Neuronal stem cell (in vitro differentiated cells): ENCODE measurements around the gene HEXIM2.

Experiments
- DNase-seq: peaks from one replicate; pipeline ENCODE4 v3.0.0-alpha.2; 2013; ENCODE audit warnings: low spot score
- H2AFZ ChIP-seq: one replicate; pipeline ENCODE4 v1.6.1; 2013; ENCODE audit warnings: mild to moderate bottlenecking, low read length, inconsistent platforms
- H2AK5ac ChIP-seq: 2 replicates; pipeline ENCODE4 v1.6.1; 2013; ENCODE audit warnings: low read depth, mild to moderate bottlenecking, inconsistent platforms, low read length, moderate library complexity, mixed read lengths
- H2BK120ac ChIP-seq: 2 replicates; pipeline ENCODE4 v1.6.1; 2013; ENCODE audit warnings: low read depth, mild to moderate bottlenecking, inconsistent platforms, low read length, moderate library complexity, mixed read lengths
- H2BK12ac ChIP-seq: one replicate; pipeline ENCODE4 v1.6.1; 2013; ENCODE audit warnings: low read length, inconsistent platforms
- H2BK15ac ChIP-seq: 2 replicates; pipeline ENCODE4 v1.6.1; 2013; ENCODE audit warnings: mild to moderate bottlenecking, low read length, inconsistent platforms, mixed read lengths
- H2BK5ac ChIP-seq: one replicate; pipeline ENCODE4 v1.6.1; 2013; ENCODE audit warnings: inconsistent platforms, mild to moderate bottlenecking, low read length, moderate library complexity
- H3K14ac ChIP-seq: one replicate; pipeline ENCODE4 v1.6.1; 2013; ENCODE audit warnings: low read length, inconsistent platforms
- H3K18ac ChIP-seq: 2 replicates; pipeline ENCODE4 v1.6.1; 2013; ENCODE audit warnings: low read length, inconsistent platforms
- H3K23ac ChIP-seq: 2 replicates; pipeline ENCODE4 v1.6.1; 2013; ENCODE audit warnings: low read depth, mild to moderate bottlenecking, mixed read lengths, low read length, inconsistent platforms; ENCODE audit not compliant: poor library complexity
- H3K27ac ChIP-seq: replicated peaks from 3 replicates; pipeline ENCODE4 v1.5.1; 2013; ENCODE audit warnings: low read length, inconsistent platforms
- H3K27me3 ChIP-seq, 3 experiments: 2 replicates each; pipeline ENCODE4 v1.6.1; 2013; ENCODE audit warnings: low read length in 3 of 3, mild to moderate bottlenecking in 2 of 3, inconsistent platforms in 1 of 3, low read depth in 1 of 3, mixed read lengths in 1 of 3, moderate library complexity in 1 of 3; ENCODE audit not compliant: control insufficient read depth in 3 of 3, insufficient read depth in 3 of 3
- H3K36me3 ChIP-seq, 2 donors: replicated peaks in 1 of 2; 2 replicates each; pipeline ENCODE4 v1.6.1; 2013; ENCODE audit warnings: low read length in 2 of 2; ENCODE audit not compliant: control insufficient read depth in 2 of 2, insufficient read depth in 2 of 2
- H3K4ac ChIP-seq: 2 replicates; pipeline ENCODE4 v1.6.1; 2013; ENCODE audit warnings: inconsistent platforms, mild to moderate bottlenecking, low read length, moderate library complexity
- H3K4me1 ChIP-seq, 2 donors: 1 replicate in 1 of 2; 2 replicates in 1 of 2; pipeline ENCODE4 v1.6.1; 2013; ENCODE audit warnings: low read length in 2 of 2, low read depth in 1 of 2; ENCODE audit not compliant: control insufficient read depth in 2 of 2, insufficient read depth in 1 of 2
- H3K4me2 ChIP-seq: one replicate; pipeline ENCODE4 v1.6.1; 2013; ENCODE audit warnings: mild to moderate bottlenecking, low read length, inconsistent platforms; ENCODE audit not compliant: insufficient read depth, poor library complexity, severe bottlenecking
- H3K4me3 ChIP-seq, 2 donors: 2 replicates each; pipeline ENCODE4 v1.5.1; 2013; ENCODE audit warnings: low read length in 2 of 2, mild to moderate bottlenecking in 2 of 2, inconsistent platforms in 1 of 2, moderate library complexity in 1 of 2
- H3K79me1 ChIP-seq: one replicate; pipeline ENCODE4 v1.6.1; 2013; ENCODE audit warnings: low read depth, mild to moderate bottlenecking, inconsistent platforms, low read length, moderate library complexity
- H3K9ac ChIP-seq: one replicate; pipeline ENCODE4 v1.6.1; 2013; ENCODE audit warnings: mild to moderate bottlenecking, low read depth, low read length, inconsistent platforms; ENCODE audit not compliant: poor library complexity
- H3K9me3 ChIP-seq, 2 donors: replicated peaks in 1 of 2; 2 replicates each; pipeline versions ENCODE3 to v1.6.1; 2013; ENCODE audit warnings: low read length in 2 of 2, mild to moderate bottlenecking in 2 of 2, inconsistent platforms in 1 of 2, low read depth in 1 of 2, mixed read lengths in 1 of 2, moderate library complexity in 1 of 2; ENCODE audit not compliant: control insufficient read depth in 2 of 2, insufficient read depth in 1 of 2
- H4K8ac ChIP-seq: one replicate; pipeline ENCODE4 v1.6.1; 2013; ENCODE audit warnings: low read depth, mild to moderate bottlenecking, inconsistent platforms, low read length, moderate library complexity
- H4K91ac ChIP-seq: one replicate; pipeline ENCODE4 v1.6.1; 2013; ENCODE audit warnings: low read length, low read depth, mild to moderate bottlenecking, inconsistent platforms; ENCODE audit not compliant: poor library complexity
- WGBS, 2 donors: extraction: QIAGEN DNeasy Blood & Tissue Kit; methylation state at CpG; one replicate each; pipeline ENCODE4 v1.1.7; 2013; ENCODE audit warnings: missing lambda C conversion rate in 2 of 2, mixed read lengths in 1 of 2; ENCODE audit not compliant: insufficient read length in 2 of 2, insufficient replicate concordance in 1 of 2; ENCODE audit errors: extremely low coverage in 2 of 2; 5-methylcytosine and 5-hydroxymethylcytosine counted together

The HEXIM2 gene

DNA sequence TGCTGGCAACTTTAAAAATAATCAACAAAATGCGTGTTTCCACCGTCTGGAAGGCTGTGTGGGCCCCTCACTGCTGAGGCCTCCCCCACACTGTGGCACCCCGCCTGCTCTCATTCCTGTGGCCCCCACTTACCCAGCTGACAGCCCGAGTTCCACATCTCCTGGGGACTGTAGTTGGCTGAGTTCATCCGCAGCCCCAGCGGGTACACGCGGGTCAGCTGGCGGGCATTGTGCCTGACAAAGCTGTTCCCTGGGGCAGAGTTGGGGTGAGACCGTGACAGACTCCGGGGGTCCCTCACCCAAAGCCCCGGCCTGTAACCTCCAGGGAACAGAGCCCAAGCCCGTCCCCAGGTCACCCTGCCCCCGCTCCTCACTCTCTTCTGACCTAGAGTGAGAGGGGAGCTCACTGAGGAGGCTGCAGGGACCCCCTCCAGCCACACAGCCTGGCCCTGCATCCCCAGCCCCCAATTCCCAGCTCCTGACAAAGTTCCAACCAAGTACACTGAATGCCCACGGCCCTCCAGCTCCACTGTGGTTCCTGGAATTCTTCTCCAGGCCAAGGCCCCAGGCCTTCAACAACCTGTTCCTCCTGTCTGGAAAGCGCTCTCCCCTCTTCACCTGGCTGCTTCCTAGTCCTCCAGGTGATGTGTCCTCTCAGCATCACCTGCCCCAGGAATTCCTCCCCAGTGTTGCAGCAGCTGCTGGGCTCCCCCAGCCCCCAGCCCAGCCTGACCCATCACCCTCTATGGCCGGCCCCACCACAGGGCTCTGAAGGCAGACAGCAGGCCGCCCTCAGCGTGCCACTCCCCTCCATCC, 47.4 kb upstream of the HEXIM2 start:
- Histone ChIP-seq H3K14ac (peak overlapping the region; percentile 31), H2AK5ac (peak overlapping the region; percentile 1), H3K18ac (peak overlapping the region; percentile 38), H3K9ac (no peak overlapping the region), H2BK120ac (no peak overlapping the region), H2BK15ac (no peak overlapping the region), H2BK5ac (no peak overlapping the region), H3K9me3 (peaks cover 0 to 2% of the 10 kb centered on the region in 2 donors), H4K91ac (no peak overlapping the region), H3K4me1 (peaks cover 0 to 10% of the 10 kb centered on the region in 2 donors), H3K27me3 (no peaks in the 10 kb centered on the region), H2AFZ (no peak overlapping the region), H3K36me3 (peaks cover 0 to under 1% of the 10 kb centered on the region in 2 donors), H3K4me3 (no peak overlapping the region), H3K4ac (no peak overlapping the region), H3K27ac (no peak overlapping the region), H3K4me2 (no peak overlapping the region), H2BK12ac (no peak overlapping the region), H4K8ac (no peak overlapping the region), H3K23ac (peak overlapping the region; percentile 85), H3K79me1 (no peaks in the 10 kb centered on the region)
- no CpG with 5 or more reads among the region's 19 CpGs for WGBS, 2 donors
- DNase-seq = no peak

GRCh38 chr17:45115015-45115625, 46.6 kb upstream of the HEXIM2 start:
- no CpG with 5 or more reads among the region's 26 CpGs for WGBS, 2 donors

DNA sequence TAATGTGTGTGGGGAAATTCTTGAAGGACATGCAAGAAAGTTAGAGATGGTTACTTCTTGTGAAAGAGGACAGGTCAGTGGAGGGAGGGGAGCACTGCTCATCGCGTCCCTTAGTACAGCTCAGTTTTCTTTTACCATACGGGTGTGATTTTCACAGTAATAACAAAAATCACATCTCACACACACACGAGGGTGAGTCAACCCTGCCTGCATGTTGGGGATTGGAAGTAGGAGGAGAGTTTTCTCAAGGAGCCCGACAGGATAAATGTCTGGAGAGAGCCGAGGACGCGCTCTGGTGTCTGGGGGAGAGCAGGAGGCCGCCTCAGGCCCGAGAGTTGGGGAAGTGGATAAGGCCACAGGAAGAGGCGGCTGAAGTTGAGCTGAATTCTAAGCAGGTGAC, 45.8 kb upstream of the HEXIM2 start:
- no peak overlapping the region for H2BK120ac ChIP-seq
- no peak overlapping the region for H2BK15ac ChIP-seq
- no peak overlapping the region for H3K27ac ChIP-seq
- H3K9ac ChIP-seq = no peak overlapping the region
- peaks cover 0 to 10% of the 10 kb centered on the region in 2 donors for H3K4me1 ChIP-seq
- H3K9me3 ChIP-seq = peaks cover 0 to 2% of the 10 kb centered on the region in 2 donors
- H3K27me3 ChIP-seq = no peaks in the 10 kb centered on the region
- no peak overlapping the region for H3K4ac ChIP-seq
- H2AK5ac ChIP-seq = peak overlapping the region; percentile 56
- H4K8ac ChIP-seq = no peak overlapping the region
- no peak overlapping the region for H3K4me3 ChIP-seq
- H2BK12ac ChIP-seq = no peak overlapping the region
- DNase-seq = no peak
- no peak overlapping the region for H3K4me2 ChIP-seq
- no CpG with 5 or more reads among the region's 11 CpGs for WGBS, 2 donors
- H3K18ac ChIP-seq = peak overlapping the region; percentile 8
- H2AFZ ChIP-seq = no peak overlapping the region
- no peaks in the 10 kb centered on the region for H3K79me1 ChIP-seq
- H3K36me3 ChIP-seq = no peaks in the 10 kb centered on the region
- no peak overlapping the region for H3K23ac ChIP-seq
- no peak overlapping the region for H2BK5ac ChIP-seq
- no peak overlapping the region for H4K91ac ChIP-seq
- H3K14ac ChIP-seq = no peak overlapping the region

More at GRCh38 chr17:45115015-45115625, 46.6 kb upstream of the HEXIM2 start:
- H2BK15ac ChIP-seq = no peak overlapping the region
- no peak overlapping the region for H4K8ac ChIP-seq
- DNase-seq = no peak
- H3K4me2 ChIP-seq = no peak overlapping the region
- no peak overlapping the region for H3K9ac ChIP-seq
- H3K4me3 ChIP-seq = no peak overlapping the region
- H2BK120ac ChIP-seq = no peak overlapping the region
- no peak overlapping the region for H4K91ac ChIP-seq
- peak overlapping the region; percentile 63 for H3K23ac ChIP-seq
- no peaks in the 10 kb centered on the region for H3K36me3 ChIP-seq
- no peak overlapping the region for H2AFZ ChIP-seq
- H3K9me3 ChIP-seq = peaks cover 0 to 2% of the 10 kb centered on the region in 2 donors
- no peaks in the 10 kb centered on the region for H3K27me3 ChIP-seq
- peak overlapping the region; percentile 92 for H3K14ac ChIP-seq
- no peak overlapping the region for H3K4ac ChIP-seq
- H3K18ac ChIP-seq = peak overlapping the region; percentile 76
- H3K27ac ChIP-seq = no peak overlapping the region
- H2BK12ac ChIP-seq = peak overlapping the region; percentile 41
- H2AK5ac ChIP-seq = peak overlapping the region; percentile 1
- H2BK5ac ChIP-seq = no peak overlapping the region
- peaks cover 0 to 10% of the 10 kb centered on the region in 2 donors for H3K4me1 ChIP-seq
- H3K79me1 ChIP-seq = no peaks in the 10 kb centered on the region

DNA sequence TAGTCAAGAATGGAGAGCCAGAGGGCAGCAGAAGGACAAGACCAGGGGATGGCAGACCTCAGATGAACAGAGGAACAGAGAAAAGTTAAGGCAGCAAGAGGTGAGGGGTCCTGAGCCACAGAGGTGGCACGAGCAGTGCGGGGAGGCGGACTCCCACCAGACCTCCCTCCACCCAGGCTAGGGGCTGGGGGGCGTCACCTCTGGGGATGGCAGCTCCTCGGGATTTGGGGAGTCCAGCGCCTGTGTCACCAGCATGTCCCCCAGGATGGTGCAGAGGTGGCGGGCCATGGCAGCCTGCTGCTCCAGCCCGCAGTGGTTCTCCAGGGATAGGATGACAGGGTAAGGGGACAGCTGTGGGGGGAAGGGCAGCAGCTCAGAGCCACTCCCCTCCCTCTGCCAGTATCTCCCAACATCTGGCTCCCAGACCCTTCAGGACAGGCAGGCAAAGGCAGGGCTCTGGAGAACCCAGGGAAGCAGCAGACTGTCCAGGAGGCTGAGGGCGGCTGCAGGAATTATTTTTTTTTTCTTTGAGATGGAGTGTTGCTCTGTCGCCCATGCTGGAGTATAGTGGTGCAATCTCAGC, 45.1 kb upstream of the HEXIM2 start:
- H3K23ac ChIP-seq = no peak overlapping the region
- WGBS, 2 donors = no CpG with 5 or more reads among the region's 10 CpGs
- no peaks in the 10 kb centered on the region for H3K27me3 ChIP-seq
- H3K79me1 ChIP-seq = no peaks in the 10 kb centered on the region
- peak overlapping the region; percentile 11 for H2BK12ac ChIP-seq
- peaks cover 0 to 2% of the 10 kb centered on the region in 2 donors for H3K9me3 ChIP-seq
- H2BK15ac ChIP-seq = no peak overlapping the region
- no peak overlapping the region for H2BK120ac ChIP-seq
- no peak overlapping the region for H3K9ac ChIP-seq
- H2BK5ac ChIP-seq = peak overlapping the region; percentile 42
- H3K4me3 ChIP-seq = no peak overlapping the region
- no peak overlapping the region for H2AFZ ChIP-seq
- H3K36me3 ChIP-seq = no peaks in the 10 kb centered on the region
- no peak for DNase-seq
- H4K91ac ChIP-seq = no peak overlapping the region
- no peak overlapping the region for H3K4ac ChIP-seq
- H2AK5ac ChIP-seq = peak overlapping the region; percentile 56
- H3K4me1 ChIP-seq = peaks cover 0 to 6% of the 10 kb centered on the region in 2 donors
- H3K14ac ChIP-seq = no peak overlapping the region
- H3K18ac ChIP-seq = peak overlapping the region; percentile 70
- no peak overlapping the region for H3K27ac ChIP-seq
- H3K4me2 ChIP-seq = no peak overlapping the region
- H4K8ac ChIP-seq = no peak overlapping the region
